Measurements from ENCODE around the gene JOSD1.

DNA sequence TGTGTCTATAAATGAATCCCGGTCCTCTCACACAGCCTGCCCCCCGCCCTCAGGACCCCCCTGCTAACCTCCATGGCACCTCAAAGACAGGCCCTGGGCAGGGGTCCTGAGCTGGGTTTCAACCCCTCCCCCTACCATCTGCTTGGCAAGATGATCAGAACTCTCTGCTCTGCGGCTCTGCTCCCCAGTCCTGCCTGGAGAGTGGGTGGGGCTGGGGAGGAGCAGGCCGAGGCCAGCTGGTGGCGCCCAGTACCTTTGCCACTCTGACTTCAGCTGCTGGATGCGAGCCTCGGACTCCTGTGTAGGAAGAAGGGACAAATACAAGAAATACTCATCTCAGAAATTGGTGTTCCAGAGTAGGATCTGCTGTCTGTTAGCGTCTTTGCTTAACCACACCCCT lies 40.0 kb upstream of the JOSD1 start:
- TF ChIP-seq CTCF (conservative IDR thresholded peaks at IDR 0.05 in 1 of 2, IDR thresholded peaks at IDR 0.05 in 1 of 2; ENCODE audit: extremely low read depth in 1 of 2, insufficient read depth in 1 of 2, low read depth in 1 of 2, low read length in 2 of 2): peak in 1 of 2 donors; percentile 14
- no peak for TF ChIP-seq EZH2 (IDR thresholded peaks at IDR 0.05; ENCODE audit: borderline replicate concordance, low read length)

Measured in mammary epithelial cell (primary cell).